ENCODE data around the gene ELF1. TPM values are rescaled to one million over a fixed set of nuclear protein-coding genes. Genes with fewer than 3 reads are reported as not detected.

ELF1 gene
- total and polyA plus RNA-seq, 10 of the 15 experiments (the other 5 are each of a cell fraction or from before 2014, with no cell fraction given) = 43.3 to 97.6 (median 55.7) TPM

DNA sequence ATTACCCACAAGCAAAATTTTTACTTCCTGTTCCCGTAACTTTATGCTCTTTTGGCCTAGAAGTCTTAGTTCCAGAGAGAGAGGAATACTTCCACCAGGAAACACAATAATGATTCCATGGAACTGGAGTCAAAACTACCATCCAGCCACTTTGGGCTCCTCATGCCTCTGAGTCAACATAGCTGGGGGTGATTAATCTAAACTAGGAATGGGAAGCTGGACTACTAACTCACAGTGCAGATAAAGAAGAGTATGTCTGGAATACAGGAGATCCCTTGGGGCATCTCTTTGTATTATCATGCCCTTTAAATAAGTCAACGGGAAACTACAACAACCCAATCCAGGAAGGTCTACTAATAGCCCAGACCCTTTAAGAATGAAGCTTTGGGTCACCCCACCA lies 8.9 kb upstream of the ELF1 start:
- no peak overlapping the region for H3K4me2 ChIP-seq (ENCODE audit: control insufficient read depth, insufficient read depth)
- ChIA-PET CTCF (interaction anchor here (1.2 to 2.0 kb wide), 2 partner anchors 93 to 250 kb away, joined by 3 to 8 read pairs; no protein-coding TSS in a partner anchor), SMC1A (ENCODE audit: uncharacterized antibody, unreplicated experiment) (interaction anchor here (1.0 to 1.9 kb wide), 3 partner anchors 9 to 251 kb away, joined by 3 to 9 read pairs (median 4); partner anchors contain the start of gene ELF1), RAD21 (ENCODE audit: unreplicated experiment) (interaction anchor here (2.7 kb wide), 1 partner anchor 54 kb away, joined by 8 read pairs; no protein-coding TSS in a partner anchor), POLR2A (interaction anchor here (1.1 kb wide), 1 partner anchor 9 kb away, joined by 3 read pairs; the partner anchor contains the start of gene ELF1)
- TF ChIP-seq JUND (IDR thresholded peaks at IDR 0.05; ENCODE audit: low read depth, low read length) (no peak), CBX5 (IDR thresholded peaks at IDR 0.05; ENCODE audit: low read depth) (no peak), DPF2 (IDR thresholded peaks at IDR 0.05) (no peak), SRF (IDR thresholded peaks at IDR 0.05; ENCODE audit: low read depth in 2 of 2, low read length in 2 of 2) (no peak), POLR2AphosphoS2 (IDR thresholded peaks at IDR 0.05; ENCODE audit: low read depth, low read length) (no peak), MYC (IDR thresholded peaks at IDR 0.05; ENCODE audit: insufficient read depth, insufficient read length, insufficient replicate concordance, low read length, severe bottlenecking) (no peak)
- TF ChIP-seq, protein P1, sequence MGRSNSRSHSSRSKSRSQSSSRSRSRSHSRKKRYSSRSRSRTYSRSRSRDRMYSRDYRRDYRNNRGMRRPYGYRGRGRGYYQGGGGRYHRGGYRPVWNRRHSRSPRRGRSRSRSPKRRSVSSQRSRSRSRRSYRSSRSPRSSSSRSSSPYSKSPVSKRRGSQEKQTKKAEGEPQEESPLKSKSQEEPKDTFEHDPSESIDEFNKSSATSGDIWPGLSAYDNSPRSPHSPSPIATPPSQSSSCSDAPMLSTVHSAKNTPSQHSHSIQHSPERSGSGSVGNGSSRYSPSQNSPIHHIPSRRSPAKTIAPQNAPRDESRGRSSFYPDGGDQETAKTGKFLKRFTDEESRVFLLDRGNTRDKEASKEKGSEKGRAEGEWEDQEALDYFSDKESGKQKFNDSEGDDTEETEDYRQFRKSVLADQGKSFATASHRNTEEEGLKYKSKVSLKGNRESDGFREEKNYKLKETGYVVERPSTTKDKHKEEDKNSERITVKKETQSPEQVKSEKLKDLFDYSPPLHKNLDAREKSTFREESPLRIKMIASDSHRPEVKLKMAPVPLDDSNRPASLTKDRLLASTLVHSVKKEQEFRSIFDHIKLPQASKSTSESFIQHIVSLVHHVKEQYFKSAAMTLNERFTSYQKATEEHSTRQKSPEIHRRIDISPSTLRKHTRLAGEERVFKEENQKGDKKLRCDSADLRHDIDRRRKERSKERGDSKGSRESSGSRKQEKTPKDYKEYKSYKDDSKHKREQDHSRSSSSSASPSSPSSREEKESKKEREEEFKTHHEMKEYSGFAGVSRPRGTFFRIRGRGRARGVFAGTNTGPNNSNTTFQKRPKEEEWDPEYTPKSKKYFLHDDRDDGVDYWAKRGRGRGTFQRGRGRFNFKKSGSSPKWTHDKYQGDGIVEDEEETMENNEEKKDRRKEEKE (IDR thresholded peaks at IDR 0.05) = no peak
- TF ChIP-seq, protein P2, sequence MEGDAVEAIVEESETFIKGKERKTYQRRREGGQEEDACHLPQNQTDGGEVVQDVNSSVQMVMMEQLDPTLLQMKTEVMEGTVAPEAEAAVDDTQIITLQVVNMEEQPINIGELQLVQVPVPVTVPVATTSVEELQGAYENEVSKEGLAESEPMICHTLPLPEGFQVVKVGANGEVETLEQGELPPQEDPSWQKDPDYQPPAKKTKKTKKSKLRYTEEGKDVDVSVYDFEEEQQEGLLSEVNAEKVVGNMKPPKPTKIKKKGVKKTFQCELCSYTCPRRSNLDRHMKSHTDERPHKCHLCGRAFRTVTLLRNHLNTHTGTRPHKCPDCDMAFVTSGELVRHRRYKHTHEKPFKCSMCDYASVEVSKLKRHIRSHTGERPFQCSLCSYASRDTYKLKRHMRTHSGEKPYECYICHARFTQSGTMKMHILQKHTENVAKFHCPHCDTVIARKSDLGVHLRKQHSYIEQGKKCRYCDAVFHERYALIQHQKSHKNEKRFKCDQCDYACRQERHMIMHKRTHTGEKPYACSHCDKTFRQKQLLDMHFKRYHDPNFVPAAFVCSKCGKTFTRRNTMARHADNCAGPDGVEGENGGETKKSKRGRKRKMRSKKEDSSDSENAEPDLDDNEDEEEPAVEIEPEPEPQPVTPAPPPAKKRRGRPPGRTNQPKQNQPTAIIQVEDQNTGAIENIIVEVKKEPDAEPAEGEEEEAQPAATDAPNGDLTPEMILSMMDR (IDR thresholded peaks at IDR 0.05 in 2 of 3, conservative IDR thresholded peaks at IDR 0.05 in 1 of 3; ENCODE audit: control insufficient read depth in 2 of 3, extremely low read depth in 1 of 3, insufficient read depth in 1 of 3, low read depth in 3 of 3, low read length in 3 of 3) = no peak
- TF ChIP-seq, protein P3, sequence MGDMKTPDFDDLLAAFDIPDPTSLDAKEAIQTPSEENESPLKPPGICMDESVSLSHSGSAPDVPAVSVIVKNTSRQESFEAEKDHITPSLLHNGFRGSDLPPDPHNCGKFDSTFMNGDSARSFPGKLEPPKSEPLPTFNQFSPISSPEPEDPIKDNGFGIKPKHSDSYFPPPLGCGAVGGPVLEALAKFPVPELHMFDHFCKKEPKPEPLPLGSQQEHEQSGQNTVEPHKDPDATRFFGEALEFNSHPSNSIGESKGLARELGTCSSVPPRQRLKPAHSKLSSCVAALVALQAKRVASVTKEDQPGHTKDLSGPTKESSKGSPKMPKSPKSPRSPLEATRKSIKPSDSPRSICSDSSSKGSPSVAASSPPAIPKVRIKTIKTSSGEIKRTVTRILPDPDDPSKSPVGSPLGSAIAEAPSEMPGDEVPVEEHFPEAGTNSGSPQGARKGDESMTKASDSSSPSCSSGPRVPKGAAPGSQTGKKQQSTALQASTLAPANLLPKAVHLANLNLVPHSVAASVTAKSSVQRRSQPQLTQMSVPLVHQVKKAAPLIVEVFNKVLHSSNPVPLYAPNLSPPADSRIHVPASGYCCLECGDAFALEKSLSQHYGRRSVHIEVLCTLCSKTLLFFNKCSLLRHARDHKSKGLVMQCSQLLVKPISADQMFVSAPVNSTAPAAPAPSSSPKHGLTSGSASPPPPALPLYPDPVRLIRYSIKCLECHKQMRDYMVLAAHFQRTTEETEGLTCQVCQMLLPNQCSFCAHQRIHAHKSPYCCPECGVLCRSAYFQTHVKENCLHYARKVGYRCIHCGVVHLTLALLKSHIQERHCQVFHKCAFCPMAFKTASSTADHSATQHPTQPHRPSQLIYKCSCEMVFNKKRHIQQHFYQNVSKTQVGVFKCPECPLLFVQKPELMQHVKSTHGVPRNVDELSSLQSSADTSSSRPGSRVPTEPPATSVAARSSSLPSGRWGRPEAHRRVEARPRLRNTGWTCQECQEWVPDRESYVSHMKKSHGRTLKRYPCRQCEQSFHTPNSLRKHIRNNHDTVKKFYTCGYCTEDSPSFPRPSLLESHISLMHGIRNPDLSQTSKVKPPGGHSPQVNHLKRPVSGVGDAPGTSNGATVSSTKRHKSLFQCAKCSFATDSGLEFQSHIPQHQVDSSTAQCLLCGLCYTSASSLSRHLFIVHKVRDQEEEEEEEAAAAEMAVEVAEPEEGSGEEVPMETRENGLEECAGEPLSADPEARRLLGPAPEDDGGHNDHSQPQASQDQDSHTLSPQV (IDR thresholded peaks at IDR 0.05) = no peak
- H3K4me3 ChIP-seq = no peak overlapping the region
- H3K27ac ChIP-seq (ENCODE audit: control insufficient read depth, insufficient read depth) = no peak overlapping the region
- 96% methylated on average over 2 of the region's 2 CpGs for WGBS (ENCODE audit: insufficient coverage, insufficient replicate concordance, low lambda C conversion rate, missing lambda C conversion rate)
- H3K4me1 ChIP-seq (ENCODE audit: control insufficient read depth, insufficient read depth, low read length) = no peaks in the 10 kb centered on the region
- no peaks in the 10 kb centered on the region for H4K20me1 ChIP-seq (ENCODE audit: control insufficient read depth, insufficient read depth)
- DNase-seq (ENCODE audit: low read depth, low spot score) (no peak), FAIRE-seq (no peak), ATAC-seq (no peak)
- peaks cover 3% of the 10 kb centered on the region; the same call in 1 of the 2 replicates for H3K79me2 ChIP-seq (ENCODE audit: control insufficient read depth, insufficient read depth, low read length)
- H3K9me3 ChIP-seq (replicated peaks; ENCODE audit: control insufficient read depth, insufficient read depth, low read length) = no peaks in the 10 kb centered on the region
- no peaks in the 10 kb centered on the region for H3K36me3 ChIP-seq (ENCODE audit: control insufficient read depth in 2 of 2, insufficient read depth in 2 of 2, low read length in 1 of 2)
- intact Hi-C loops (cut with micrococcal nuclease; ENCODE audit: unreplicated experiment) (no loop called here), in situ Hi-C loops (cut with MboI) (no loop called here)
- no peaks in the 10 kb centered on the region for H3K27me3 ChIP-seq (replicated peaks in 1 of 2; ENCODE audit: control insufficient read depth in 2 of 2, insufficient read depth in 2 of 2, low read length in 1 of 2)
- no peak overlapping the region for H3K9ac ChIP-seq (ENCODE audit: control insufficient read depth, insufficient read depth, low read length)
- no TSS peak for BruUV-seq (replicated peaks)
- no peak overlapping the region for H2AFZ ChIP-seq (ENCODE audit: control insufficient read depth, low read depth, low read length)
